GM18505 (cell line): ENCODE measurements around the gene ERAP2.
"Not testable (repeated sequence)": the region's sequence is repeated elsewhere in the genome, so short reads cannot be mapped to it uniquely, and the experiment has no call there.

Experiments used
- ATAC-seq: cut with Tn5 transposase; IDR thresholded peaks from one replicate; pipeline ENCODE4 v1.9.1; 2021; ENCODE audit not compliant: unreplicated experiment
- POLR2A ChIP-seq: IDR thresholded peaks from 4 replicates; pipeline ENCODE4 v1.6.1; 2011; ENCODE audit warnings: borderline replicate concordance; ENCODE audit not compliant: insufficient read depth, insufficient read length; ENCODE audit errors: extremely low read depth

ERAP2 gene

GRCh38 chr5:96922499-96923244 lies 46.4 kb downstream of the ERAP2 start:
- ATAC-seq = no peak
- no peak for TF ChIP-seq POLR2A

DNA sequence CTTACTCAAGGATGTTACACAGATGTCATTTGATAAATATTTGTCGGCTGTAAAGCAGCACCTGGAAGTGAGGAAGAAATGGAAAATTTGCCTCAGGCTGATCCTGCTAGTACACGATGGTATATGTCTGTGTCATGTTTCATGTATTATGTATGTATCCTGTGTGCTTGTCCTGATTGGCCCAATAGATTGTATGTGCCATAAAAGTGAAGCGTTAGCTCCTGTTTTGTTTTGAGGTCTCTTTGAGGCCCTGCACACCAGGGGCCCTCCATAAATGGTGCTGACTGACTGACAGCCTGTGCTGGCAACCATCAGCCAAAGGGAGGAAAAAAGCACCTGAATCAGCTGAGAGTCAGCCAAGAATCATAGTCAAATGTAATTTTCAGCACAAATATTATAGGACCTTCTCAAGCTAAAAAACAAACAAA lies 47.7 kb downstream of the ERAP2 start:
- TF ChIP-seq POLR2A = no peak
- ATAC-seq = no peak

GRCh38 chr5:96926276-96926675 lies 50.0 kb downstream of the ERAP2 start:
- no peak for TF ChIP-seq POLR2A
- no peak for ATAC-seq

DNA sequence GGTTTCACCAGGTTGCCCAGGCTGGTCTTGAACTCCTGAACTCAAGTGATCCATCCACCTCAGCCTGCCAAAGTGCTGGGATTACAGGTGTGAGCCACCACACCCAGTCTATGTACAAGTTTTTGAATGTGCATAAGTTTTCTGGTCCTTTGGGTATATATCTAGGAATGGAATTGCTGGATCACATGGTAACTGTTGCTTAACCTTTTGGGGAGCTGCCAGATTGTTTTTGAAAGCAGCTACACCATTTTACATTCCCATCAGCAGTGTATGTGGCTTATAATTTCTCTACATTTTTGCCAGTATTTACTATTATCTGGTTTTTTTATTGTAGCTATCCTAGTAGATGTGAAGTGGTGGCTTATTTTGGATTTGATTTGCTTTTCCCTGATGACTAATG lies 50.7 kb downstream of the ERAP2 start:
- TF ChIP-seq POLR2A = no peak
- ATAC-seq = no peak

GRCh38 chr5:96928931-96929708 lies 52.8 kb downstream of the ERAP2 start:
- ATAC-seq = no peak
- no peak for TF ChIP-seq POLR2A

DNA sequence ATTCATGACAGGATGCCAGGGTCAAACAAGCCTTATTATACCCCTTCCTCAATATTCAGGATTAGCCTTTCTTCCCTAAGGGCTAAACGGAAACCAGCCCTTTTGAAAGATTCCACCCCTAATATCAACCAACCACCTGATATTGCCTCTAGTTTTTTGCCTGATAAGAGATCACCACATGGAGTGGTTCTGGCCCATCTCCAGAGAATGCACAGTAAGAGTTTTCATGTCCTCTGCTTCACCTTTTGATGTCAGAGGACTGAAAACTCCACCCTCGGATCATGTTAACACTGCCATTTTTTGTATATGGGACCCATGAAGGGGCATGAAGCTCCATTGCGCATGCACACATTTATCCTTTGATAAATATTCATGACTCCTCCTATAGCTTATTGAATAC lies 53.8 kb downstream of the ERAP2 start:
- no peak for TF ChIP-seq POLR2A

DNA sequence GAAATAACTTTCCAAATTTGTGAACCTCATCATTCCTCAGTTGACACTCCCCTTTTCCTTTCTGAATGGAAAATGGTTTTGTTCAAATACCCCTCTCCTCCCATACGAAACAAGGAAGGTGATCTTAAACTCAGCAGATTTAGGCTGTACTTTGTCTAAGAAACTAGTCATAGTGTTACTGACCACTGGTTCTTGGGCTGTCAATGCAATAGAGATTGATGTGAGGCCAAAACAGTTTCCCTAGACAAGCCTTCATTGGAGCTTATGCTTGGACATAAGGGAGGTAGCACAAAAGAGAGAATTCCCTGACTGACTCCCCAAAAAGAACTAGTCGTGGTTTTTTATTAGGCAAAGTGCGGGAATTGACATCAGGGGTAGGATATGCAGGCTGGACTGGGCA lies 54.3 kb downstream of the ERAP2 start:
- TF ChIP-seq POLR2A = no peak
- ATAC-seq = no peak

More for the DNA sequence above, 53.8 kb downstream of the ERAP2 start:
- ATAC-seq = no peak

- ATAC-seq = not testable (repeated sequence)
Observed at GRCh38 chr5:96931037-96931436, 54.7 kb downstream of the ERAP2 start.

DNA sequence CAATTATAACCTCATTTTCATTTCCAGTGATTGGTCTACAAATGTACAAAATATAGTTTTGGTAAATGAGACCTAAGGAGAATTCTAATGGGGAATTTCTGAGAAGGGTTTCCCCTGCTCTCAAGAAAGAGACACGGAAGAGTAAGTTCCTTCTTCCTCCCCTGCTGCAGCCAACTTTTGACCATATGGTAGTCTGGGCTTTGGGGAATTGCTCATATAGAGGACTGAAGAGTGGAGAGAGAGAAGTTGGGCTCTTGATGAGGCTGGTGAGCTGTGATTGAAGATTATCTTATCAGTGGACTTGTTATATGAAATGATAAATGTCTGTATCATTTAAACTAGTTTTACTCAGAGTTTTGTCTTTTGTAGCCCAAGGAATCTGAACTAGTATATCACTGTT lies 55.3 kb downstream of the ERAP2 start:
- TF ChIP-seq POLR2A = peak; percentile 44
- no peak for ATAC-seq

GRCh38 chr5:96932026-96932425 lies 55.7 kb downstream of the ERAP2 start:
- no peak for ATAC-seq
- TF ChIP-seq POLR2A = no peak

- TF ChIP-seq POLR2A = peak; percentile 16
- no peak for ATAC-seq
Observed at GRCh38 chr5:96933764-96934707, 57.7 kb downstream of the ERAP2 start.

- TF ChIP-seq POLR2A = peak; percentile 82
- peak; percentile 64 for ATAC-seq
Observed at GRCh38 chr5:96934708-96935558, 58.6 kb downstream of the ERAP2 start.
